Left lung (tissue), 10 donors: Measurements from ENCODE around the gene KCNB1. TPM values are rescaled to one million over a fixed set of nuclear protein-coding genes. Genes with fewer than 3 reads are reported as not detected.

ENCODE experiments used
- ATAC-seq: fragments of 200-7000 bp; cut with Tn5 transposase; one replicate; pipeline ENCODE4 v1.9.1; 2020; ENCODE audit warnings: moderate library complexity
- DNase-seq, 4 donors: peaks; one replicate each; pipeline ENCODE4 v3.0.0-alpha.2; 2013 to 2020
- H3K27ac ChIP-seq, 2 donors: fragments of 200-600 bp; sonication (generic) in 1 of 2; one replicate each; pipeline versions ENCODE4 v1.5.0 to v1.8.0; 2020 to 2021
- H3K27me3 ChIP-seq, 2 donors: fragments of 200-600 bp; sonication (generic) in 1 of 2; one replicate each; pipeline versions ENCODE4 v1.5.0 to v1.8.0; 2020 to 2021
- H3K36me3 ChIP-seq, 2 donors: fragments of 200-600 bp; sonication (generic) in 1 of 2; one replicate each; pipeline versions ENCODE4 v1.5.0 to v1.8.0; 2020 to 2021
- H3K4me1 ChIP-seq, 2 donors: fragments of 200-600 bp; one replicate each; pipeline ENCODE4 v1.8.0; 2021
- H3K4me3 ChIP-seq, 2 donors: fragments of 200-600 bp; sonication (generic) in 1 of 2; one replicate each; pipeline versions ENCODE4 v1.5.0 to v1.8.0; 2020 to 2021; ENCODE audit warnings: mild to moderate bottlenecking in 1 of 2
- H3K9me3 ChIP-seq, 2 donors: fragments of 200-600 bp; sonication (generic) in 1 of 2; one replicate each; pipeline versions ENCODE4 v1.5.0 to v1.8.0; 2020 to 2021
- CTCF ChIP-seq, 2 donors: fragments of 200-600 bp; sonication (generic) in 1 of 2; IDR thresholded peaks; one replicate each; pipeline versions ENCODE4 v1.5.0 to v1.8.0; 2021; ENCODE audit warnings: antibody characterized with exemption in 2 of 2
- intact Hi-C, 2 donors: fragments of 100-400 bp; cut with DNase I; formaldehyde crosslinking; loops; one replicate each; pipeline versions ENCODE4 v1.11.2 to v1.14.2; 2022
- polyA plus RNA-seq, 6 donors: library from polyadenylated mRNA; unstranded; fragments of 120-200 nt; gene quantifications; one replicate each; pipeline ENCODE4 v1.2.1, GENCODE V29; 2013; ENCODE audit not compliant: insufficient read length in 6 of 6
- total RNA-seq, 2 donors: library from RNA; stranded (reverse); fragmentation: NEBNext Ultra II Directional; extraction: Animal tissue kit (Norgen Biotek cat#: 25700); gene quantifications; one replicate each; pipeline ENCODE4 v1.2.1, GENCODE V29; 2021
- donor health status: DM: no; HTN: yes; CAD: no.
- donor health status: DM: no; HTN: no; CAD: no.

The KCNB1 gene
- total and polyA plus RNA-seq, 8 donors = 0.26 to 1.2 (median 0.44) TPM

GRCh38 chr20:49490689-49491088, 8.2 kb upstream of the KCNB1 start:
- DNase-seq (no peak), ATAC-seq (no peak)
- intact Hi-C loops = no loop called here
- peaks cover 0 to 60% of the 10 kb centered on the region in 2 donors for H3K27me3 ChIP-seq
- H3K36me3 ChIP-seq = no peaks in the 10 kb centered on the region
- no peak for TF ChIP-seq CTCF (IDR thresholded peaks at IDR 0.05)
- H3K4me3 ChIP-seq = no peak overlapping the region
- H3K27ac ChIP-seq = no peak overlapping the region
- no peaks in the 10 kb centered on the region for H3K9me3 ChIP-seq
- H3K4me1 ChIP-seq = no peaks in the 10 kb centered on the region

- H3K27ac ChIP-seq = no peak overlapping the region
- ATAC-seq (no peak), DNase-seq (no peak)
- H3K27me3 ChIP-seq = peaks cover 7 to 70% of the 10 kb centered on the region in 2 donors
- TF ChIP-seq CTCF (IDR thresholded peaks at IDR 0.05) = no peak
- intact Hi-C loops = loop anchor here in 1 of 2 donors (10.0 kb wide), 1 partner anchor 155 kb away; no protein-coding TSS in a partner anchor
- H3K9me3 ChIP-seq = no peaks in the 10 kb centered on the region
- H3K36me3 ChIP-seq = no peaks in the 10 kb centered on the region
- peaks cover 0 to 2% of the 10 kb centered on the region in 2 donors for H3K4me1 ChIP-seq
- H3K4me3 ChIP-seq = no peak overlapping the region
Observed at GRCh38 chr20:49489688-49490087, 7.2 kb upstream of the KCNB1 start.

- Histone ChIP-seq H3K27ac (no peak overlapping the region), H3K36me3 (no peaks in the 10 kb centered on the region), H3K4me3 (no peak overlapping the region), H3K27me3 (peaks cover 32 to 96% of the 10 kb centered on the region in 2 donors), H3K4me1 (peaks cover 0 to 20% of the 10 kb centered on the region in 2 donors), H3K9me3 (no peaks in the 10 kb centered on the region)
- ATAC-seq (no peak), DNase-seq (no peak)
- intact Hi-C loops = loop anchor here in 1 of 2 donors (10.0 kb wide), 1 partner anchor 151 kb away; no protein-coding TSS in a partner anchor
- no peak for TF ChIP-seq CTCF (IDR thresholded peaks at IDR 0.05)
Observed at GRCh38 chr20:49486064-49486463, 3.6 kb upstream of the KCNB1 start.

- Histone ChIP-seq H3K36me3 (no peaks in the 10 kb centered on the region), H3K4me1 (peaks cover 0 to 20% of the 10 kb centered on the region in 2 donors), H3K9me3 (no peaks in the 10 kb centered on the region), H3K27me3 (peaks cover 32 to 97% of the 10 kb centered on the region in 2 donors), H3K4me3 (no peak overlapping the region), H3K27ac (no peak overlapping the region)
- intact Hi-C loops = loop anchor here in 1 of 2 donors (10.0 kb wide), 1 partner anchor 151 kb away; no protein-coding TSS in a partner anchor
- no peak for TF ChIP-seq CTCF (IDR thresholded peaks at IDR 0.05)
- DNase-seq (no peak), ATAC-seq (no peak)
Observed at GRCh38 chr20:49485563-49485962, 3.1 kb upstream of the KCNB1 start.

- H3K27ac ChIP-seq = no peak overlapping the region
- ATAC-seq (peak; percentile 92), DNase-seq (peak; percentile 42 to 90 (median 68))
- H3K36me3 ChIP-seq = no peaks in the 10 kb centered on the region
- H3K4me3 ChIP-seq = peak overlapping the region in 1 of 2 donors; percentile 24
- peaks cover 32 to 97% of the 10 kb centered on the region in 2 donors for H3K27me3 ChIP-seq
- TF ChIP-seq CTCF (IDR thresholded peaks at IDR 0.05) = peak; percentile 50 to 51
- H3K9me3 ChIP-seq = no peaks in the 10 kb centered on the region
- peaks cover 0 to 20% of the 10 kb centered on the region in 2 donors for H3K4me1 ChIP-seq
- intact Hi-C loops = loop anchor here in 1 of 2 donors (10.0 kb wide), 1 partner anchor 150 kb away; no protein-coding TSS in a partner anchor
Observed at GRCh38 chr20:49484180-49485140, 2.0 kb upstream of the KCNB1 start.
